HG02938 (cell line): ENCODE results near the gene ADAP2.
"Not testable (repeated sequence)": the region's sequence is repeated elsewhere in the genome, so short reads cannot be mapped to it uniquely, and the experiment has no call there.

Experiments used
- ATAC-seq: cut with Tn5 transposase; IDR thresholded peaks from one replicate; pipeline ENCODE4 v1.9.1; 2021; ENCODE audit warnings: mild to moderate bottlenecking, moderate library complexity; ENCODE audit not compliant: unreplicated experiment

ADAP2 gene

DNA sequence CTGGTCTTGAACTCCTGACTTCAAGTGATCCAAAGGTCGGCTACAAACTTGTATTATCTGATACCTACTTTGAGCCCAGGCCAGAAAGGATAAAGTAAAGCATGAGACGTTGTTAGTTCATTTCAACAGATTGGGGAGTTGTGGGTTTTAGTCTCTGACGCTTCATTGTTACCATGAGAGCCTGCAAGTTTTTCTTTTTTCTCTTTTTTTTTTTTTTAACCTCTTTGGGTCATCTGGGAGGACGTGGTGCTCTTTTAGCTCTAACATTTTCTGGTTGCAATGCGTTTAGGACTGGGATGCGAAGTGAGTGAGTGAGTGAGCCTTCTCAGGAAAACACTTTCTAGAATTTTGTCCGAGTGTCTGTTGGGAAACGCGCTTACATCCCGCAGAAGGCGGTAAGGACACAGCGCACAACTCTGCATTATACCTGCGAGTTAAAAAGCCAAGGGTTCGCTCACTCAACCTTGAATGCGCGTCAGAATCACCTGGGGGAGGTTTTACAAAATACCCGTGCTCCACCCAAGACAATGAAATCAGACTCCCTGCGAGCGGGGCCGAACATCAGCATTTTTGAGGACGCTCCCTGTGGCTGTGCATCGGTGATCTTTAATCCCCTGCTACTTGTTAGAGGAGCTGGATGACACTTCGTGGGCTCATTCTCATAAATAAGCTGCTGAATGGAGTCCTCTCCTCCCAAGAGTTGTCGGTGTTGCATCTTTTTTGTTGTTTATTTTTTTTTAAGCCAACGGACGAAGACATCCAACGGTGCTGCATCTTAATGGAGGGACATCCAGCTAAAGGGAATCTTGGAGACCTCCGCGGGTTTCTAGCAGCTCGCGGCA, 48.5 kb downstream of the ADAP2 start:
- no peak for ATAC-seq

- ATAC-seq: no peak
Measured at GRCh38 chr17:30970831-30971567, 49.3 kb downstream of the ADAP2 start, which contains the start of gene RNF135. Gene RNF135 (plus strand): TSS chr17:30971039. CDS start chr17:30971074, 35 bp downstream.

DNA sequence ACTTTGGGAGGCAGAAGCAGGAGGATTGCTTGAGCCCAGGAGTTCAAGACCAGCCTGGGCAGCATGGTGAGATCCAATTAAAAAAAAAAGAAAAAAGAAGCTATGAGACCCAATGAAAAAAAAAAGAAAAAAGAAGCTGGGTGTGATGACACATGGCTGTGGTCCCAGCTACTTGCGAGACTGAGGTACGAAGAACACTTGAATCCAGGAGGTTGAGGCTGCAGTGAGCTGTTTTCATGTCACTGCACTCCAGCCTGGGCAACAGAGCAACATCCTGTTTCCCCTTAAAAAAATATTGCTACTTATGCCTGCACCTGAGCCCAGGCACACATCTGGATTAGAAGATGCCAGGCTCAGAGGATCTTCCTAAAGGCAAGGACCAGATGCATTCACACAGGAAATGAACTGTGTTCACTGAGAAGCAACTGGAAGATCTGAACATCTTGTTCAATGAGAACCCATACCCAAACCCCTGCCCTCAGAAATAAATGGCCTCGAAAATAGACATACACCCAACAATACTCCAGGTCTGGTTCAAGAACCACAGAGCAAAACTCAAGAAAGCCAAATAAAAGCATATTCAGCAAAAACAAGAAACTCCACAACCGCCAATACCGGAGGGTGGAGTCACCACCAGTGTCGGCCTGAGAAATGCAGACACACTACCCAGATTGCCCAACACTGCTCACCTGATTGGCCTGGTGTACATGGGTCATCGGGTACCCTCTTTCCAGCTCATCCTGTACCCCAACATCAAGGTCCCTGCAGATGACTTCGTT, 53.5 kb downstream of the ADAP2 start:
- no peak for ATAC-seq

DNA sequence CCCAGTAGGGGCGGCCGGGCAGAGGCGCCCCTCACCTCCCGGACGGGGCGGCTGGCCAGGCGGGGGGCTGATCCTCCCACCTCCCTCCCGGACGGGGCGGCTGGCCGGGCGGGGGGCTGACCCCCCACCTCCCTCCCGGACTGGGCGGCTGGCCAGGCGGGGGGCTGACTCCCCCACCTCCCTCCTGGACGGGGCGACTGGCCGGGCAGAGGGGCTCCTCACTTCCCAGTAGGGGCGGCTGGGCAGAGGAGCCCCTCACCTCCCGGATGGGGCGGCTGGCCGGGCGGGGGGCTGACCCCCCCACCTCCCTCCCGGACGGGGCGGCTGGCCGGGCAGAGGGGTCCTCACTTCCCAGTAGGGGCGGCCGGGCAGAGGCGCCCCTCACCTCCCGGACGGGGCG, 58.2 kb downstream of the ADAP2 start:
- not testable (repeated sequence) for ATAC-seq

GRCh38 chr17:30981531-30982519, 60.1 kb downstream of the ADAP2 start:
- ATAC-seq: no peak

- no peak for ATAC-seq
Measured at GRCh38 chr17:30982855-30983254, 61.1 kb downstream of the ADAP2 start.

- no peak for ATAC-seq
Measured at GRCh38 chr17:30990458-30990857, 68.7 kb downstream of the ADAP2 start.

DNA sequence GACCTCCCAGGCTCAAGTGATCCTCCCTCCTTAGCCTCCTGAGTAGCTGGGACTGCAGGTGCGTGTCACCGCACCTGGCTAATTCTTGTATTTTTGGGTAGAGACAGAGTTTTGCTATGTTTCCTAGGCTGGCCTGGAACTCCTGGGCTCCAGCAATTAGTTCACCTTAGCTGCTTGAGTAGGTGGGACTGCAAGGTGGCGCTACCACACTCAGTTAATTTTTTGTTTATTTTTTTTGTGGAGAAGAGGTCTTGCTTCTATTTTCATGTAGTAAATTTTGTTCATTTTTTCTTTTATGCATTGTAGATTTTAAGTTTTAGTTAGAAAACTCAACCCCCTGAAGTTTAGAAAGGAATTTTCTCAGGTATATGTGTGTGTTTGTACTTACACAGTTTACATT, 70.8 kb downstream of the ADAP2 start:
- no peak for ATAC-seq

DNA sequence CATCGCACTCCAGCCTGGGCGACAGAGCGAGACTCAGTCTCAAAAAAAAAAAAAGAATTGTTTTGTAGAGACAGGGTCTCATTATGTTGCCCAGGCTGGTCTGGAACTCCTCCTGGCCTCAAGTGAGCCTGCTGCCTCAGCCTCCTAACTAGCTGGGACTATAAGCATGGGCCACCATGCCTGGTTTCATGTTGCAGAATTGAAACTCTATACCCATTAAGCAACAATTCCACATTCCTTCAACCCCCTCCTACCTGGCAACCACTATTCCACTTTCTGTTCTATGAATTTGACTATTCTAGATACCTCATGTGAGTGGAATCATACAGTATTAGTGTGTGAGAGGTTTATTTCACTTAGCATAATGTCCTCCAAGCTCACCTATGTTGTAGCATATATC, 73.6 kb downstream of the ADAP2 start:
- ATAC-seq: no peak

GRCh38 chr17:30996486-30996885, 74.7 kb downstream of the ADAP2 start:
- no peak for ATAC-seq

DNA sequence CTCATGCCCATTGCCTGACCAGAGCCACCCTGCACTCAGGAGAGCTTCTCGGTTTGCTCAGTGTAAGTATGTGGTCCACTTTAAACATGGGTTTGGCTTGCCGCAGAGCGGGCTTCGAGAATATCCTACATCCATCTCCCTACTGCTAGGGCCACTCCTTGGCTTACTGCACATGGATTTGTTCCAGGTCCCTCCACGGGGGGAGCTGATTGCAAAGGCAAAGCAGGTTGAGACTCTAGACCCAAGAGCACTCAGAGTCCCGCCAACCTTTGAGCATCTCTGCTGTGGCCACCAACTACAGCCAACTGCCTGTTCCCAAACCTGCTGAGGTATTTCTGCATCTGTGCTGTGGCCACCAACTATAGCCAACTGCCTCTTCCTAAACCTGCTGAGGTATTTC, 75.5 kb downstream of the ADAP2 start:
- ATAC-seq: no peak

DNA sequence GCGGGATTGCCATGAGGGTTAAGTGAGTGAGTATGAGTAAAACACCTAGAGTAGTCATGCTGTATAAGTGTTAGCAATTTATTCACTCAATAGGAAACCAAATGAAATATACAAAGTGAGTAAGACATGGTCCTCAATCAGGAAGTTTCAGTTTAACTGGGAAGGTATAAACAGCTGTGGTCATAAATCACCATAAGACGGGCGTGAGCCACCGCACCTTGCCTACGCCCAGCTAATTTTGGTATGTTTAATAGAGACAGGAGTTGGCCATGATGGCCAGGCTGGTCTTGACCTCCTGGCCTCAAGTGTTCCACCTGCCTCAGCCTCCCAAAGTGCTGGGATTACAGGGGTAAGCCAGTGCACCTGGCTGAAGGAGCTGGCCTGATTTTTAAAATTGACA, 76.1 kb downstream of the ADAP2 start:
- ATAC-seq: no peak

GRCh38 chr17:31002047-31002446, 80.3 kb downstream of the ADAP2 start:
- ATAC-seq: no peak

- ATAC-seq: no peak
Measured at GRCh38 chr17:31003225-31003866, 81.6 kb downstream of the ADAP2 start.

- no peak for ATAC-seq
Measured at GRCh38 chr17:31004160-31004559, 82.4 kb downstream of the ADAP2 start.

- ATAC-seq: no peak
Measured at GRCh38 chr17:31007695-31008373, 86.1 kb downstream of the ADAP2 start.

- ATAC-seq: no peak
Measured at GRCh38 chr17:31008374-31009041, 86.8 kb downstream of the ADAP2 start.
